Right atrium auricular region (tissue), 2 donors: ENCODE measurements around the gene POLL. TPM values are rescaled to one million over a fixed set of nuclear protein-coding genes. Genes with fewer than 3 reads are reported as not detected.
A peak's percentile ranks its signal among the peaks of the same experiment; 100 is the strongest.
"Not testable (repeated sequence)": the region's sequence is repeated elsewhere in the genome, so short reads cannot be mapped to it uniquely, and the experiment has no call there.

ENCODE experiments used
- DNase-seq: peaks from one replicate; pipeline ENCODE4 v3.0.0-alpha.2; 2019; ENCODE audit warnings: low spot score
- H3K27ac ChIP-seq, 2 donors: fragments of 200-600 bp; sonication (generic); 1 replicate in 1 of 2; 2 replicates in 1 of 2; pipeline ENCODE4 v1.5.1; 2016 to 2019
- H3K27me3 ChIP-seq, 2 donors: fragments of 200-600 bp; sonication (generic); one replicate each; pipeline versions ENCODE4 v1.5.1 to v1.6.0; 2017 to 2019
- H3K36me3 ChIP-seq: fragments of 200-600 bp; sonication (generic); one replicate; pipeline ENCODE4 v1.5.1; 2016
- H3K4me1 ChIP-seq, 2 donors: fragments of 200-600 bp; sonication (generic); one replicate each; pipeline versions ENCODE4 v1.5.1 to v1.6.0; 2017 to 2019
- H3K4me3 ChIP-seq, 2 donors: fragments of 200-600 bp; sonication (generic); 1 replicate in 1 of 2; 2 replicates in 1 of 2; pipeline ENCODE4 v1.5.1; 2017 to 2019; ENCODE audit warnings: mild to moderate bottlenecking in 1 of 2, moderate library complexity in 1 of 2
- H3K9me3 ChIP-seq, 2 donors: fragments of 200-600 bp; sonication (generic); one replicate each; pipeline ENCODE4 v1.5.1; 2019
- total RNA-seq, 2 donors: library from RNA; depleted of rRNA; stranded (reverse); fragments of >200 nt; gene quantifications; one replicate each; pipeline ENCODE4 v1.1.0, GENCODE V29; 2016
- TF ChIP-seq, protein P1 (sequence below), 2 donors: fragments of 200-600 bp; sonication (generic); IDR thresholded peaks; one replicate each; pipeline ENCODE4 v1.5.1; 2019; ENCODE audit warnings: antibody characterized with exemption in 2 of 2

POLL gene
- total RNA-seq, 2 donors from 2014 or later, result 13.0 to 25.5 TPM

GRCh38 chr10:101602761-101603398 lies 14.8 kb upstream of the POLL start:
- Histone ChIP-seq H3K27me3 (no peaks in the 10 kb centered on the region), H3K27ac (no peak overlapping the region), H3K9me3 (no peaks in the 10 kb centered on the region), H3K36me3 (peaks cover 2% of the 10 kb centered on the region), H3K4me3 (no peak overlapping the region), H3K4me1 (no peaks in the 10 kb centered on the region)
- TF ChIP-seq, protein P1, sequence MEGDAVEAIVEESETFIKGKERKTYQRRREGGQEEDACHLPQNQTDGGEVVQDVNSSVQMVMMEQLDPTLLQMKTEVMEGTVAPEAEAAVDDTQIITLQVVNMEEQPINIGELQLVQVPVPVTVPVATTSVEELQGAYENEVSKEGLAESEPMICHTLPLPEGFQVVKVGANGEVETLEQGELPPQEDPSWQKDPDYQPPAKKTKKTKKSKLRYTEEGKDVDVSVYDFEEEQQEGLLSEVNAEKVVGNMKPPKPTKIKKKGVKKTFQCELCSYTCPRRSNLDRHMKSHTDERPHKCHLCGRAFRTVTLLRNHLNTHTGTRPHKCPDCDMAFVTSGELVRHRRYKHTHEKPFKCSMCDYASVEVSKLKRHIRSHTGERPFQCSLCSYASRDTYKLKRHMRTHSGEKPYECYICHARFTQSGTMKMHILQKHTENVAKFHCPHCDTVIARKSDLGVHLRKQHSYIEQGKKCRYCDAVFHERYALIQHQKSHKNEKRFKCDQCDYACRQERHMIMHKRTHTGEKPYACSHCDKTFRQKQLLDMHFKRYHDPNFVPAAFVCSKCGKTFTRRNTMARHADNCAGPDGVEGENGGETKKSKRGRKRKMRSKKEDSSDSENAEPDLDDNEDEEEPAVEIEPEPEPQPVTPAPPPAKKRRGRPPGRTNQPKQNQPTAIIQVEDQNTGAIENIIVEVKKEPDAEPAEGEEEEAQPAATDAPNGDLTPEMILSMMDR (IDR thresholded peaks at IDR 0.05), result peak; percentile 83 to 87
- DNase-seq, result peak; percentile 65

GRCh38 chr10:101601541-101601940 lies 13.5 kb upstream of the POLL start:
- Histone ChIP-seq H3K9me3 (no peaks in the 10 kb centered on the region), H3K27ac (no peak overlapping the region), H3K27me3 (no peaks in the 10 kb centered on the region), H3K36me3 (no peaks in the 10 kb centered on the region), H3K4me3 (no peak overlapping the region), H3K4me1 (no peaks in the 10 kb centered on the region)
- no peak for DNase-seq
- TF ChIP-seq, protein P1 (IDR thresholded peaks at IDR 0.05), result no peak

DNA sequence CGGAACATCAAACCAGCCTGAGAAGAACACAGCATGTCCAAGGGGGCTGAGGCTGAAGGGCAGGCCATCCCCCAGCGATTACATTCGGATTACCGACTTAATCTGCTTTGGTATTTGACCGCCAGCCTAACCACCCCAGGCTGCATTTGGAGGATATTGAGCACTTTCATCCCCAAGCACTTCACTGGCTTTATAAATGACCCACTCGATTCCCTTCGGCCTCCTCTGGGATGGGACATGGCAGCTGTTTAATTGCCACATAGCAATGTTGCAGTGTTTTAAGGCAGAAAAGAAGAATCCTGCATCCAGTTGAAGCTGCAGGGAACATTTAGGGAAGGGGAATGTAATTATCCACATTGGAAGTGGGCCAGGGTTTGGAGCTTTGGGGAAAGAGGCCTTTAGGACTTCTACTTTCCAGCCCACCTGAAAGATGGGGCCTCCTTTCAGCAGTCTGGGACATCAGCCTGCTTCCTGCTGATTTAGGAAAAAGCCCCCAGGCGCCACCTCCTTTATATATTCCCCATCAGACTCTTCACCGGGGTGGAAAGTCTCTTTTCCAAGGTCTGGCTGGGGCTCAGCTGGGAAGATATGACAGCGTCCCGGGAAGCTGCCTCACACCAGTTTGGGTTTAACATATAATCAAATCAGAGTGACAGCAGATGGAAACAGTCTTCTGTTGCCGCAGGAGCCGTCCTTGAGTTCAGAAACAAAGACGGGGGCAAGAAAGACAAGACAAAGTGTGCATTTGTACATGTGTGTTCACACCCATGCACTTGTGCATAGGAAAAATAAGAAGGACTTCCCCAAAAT lies 9.2 kb upstream of the POLL start:
- Histone ChIP-seq H3K27me3 (no peaks in the 10 kb centered on the region), H3K27ac (no peak overlapping the region), H3K36me3 (no peaks in the 10 kb centered on the region), H3K4me3 (no peak overlapping the region), H3K9me3 (no peaks in the 10 kb centered on the region), H3K4me1 (peaks cover 0 to 18% of the 10 kb centered on the region in 2 donors)
- no peak for DNase-seq
- TF ChIP-seq, protein P1 (IDR thresholded peaks at IDR 0.05), result no peak

GRCh38 chr10:101595591-101596433 lies 7.8 kb upstream of the POLL start:
- peak overlapping the region; percentile 14 to 64 for H3K27ac ChIP-seq
- H3K4me3 ChIP-seq, result no peak overlapping the region
- no peak for DNase-seq
- H3K36me3 ChIP-seq, result no peaks in the 10 kb centered on the region
- TF ChIP-seq, protein P1 (IDR thresholded peaks at IDR 0.05), result no peak
- no peaks in the 10 kb centered on the region for H3K9me3 ChIP-seq
- H3K4me1 ChIP-seq, result peaks cover 0 to 18% of the 10 kb centered on the region in 2 donors
- no peaks in the 10 kb centered on the region for H3K27me3 ChIP-seq

- H3K4me3 ChIP-seq, H3K27me3 ChIP-seq, H3K27ac ChIP-seq, H3K36me3 ChIP-seq, H3K9me3 ChIP-seq, DNase-seq: not testable (repeated sequence)
- H3K4me1 ChIP-seq, result peaks cover 0 to 25% of the 10 kb centered on the region in 2 donors
Observed at GRCh38 chr10:101593331-101593730, 5.3 kb upstream of the POLL start.

GRCh38 chr10:101588879-101589278 lies 822 bp upstream of the POLL start:
- peak overlapping the region in 1 of 2 donors; percentile 91 for H3K4me3 ChIP-seq
- no peaks in the 10 kb centered on the region for H3K27me3 ChIP-seq
- no peak overlapping the region for H3K27ac ChIP-seq
- TF ChIP-seq, protein P1 (IDR thresholded peaks at IDR 0.05), result no peak
- no peaks in the 10 kb centered on the region for H3K9me3 ChIP-seq
- H3K4me1 ChIP-seq, result peaks cover 0 to 25% of the 10 kb centered on the region in 2 donors
- DNase-seq, result no peak
- H3K36me3 ChIP-seq, result peaks cover 10% of the 10 kb centered on the region
